K562 (cell line): ENCODE data around the gene OCIAD1. TPM values are rescaled to one million over a fixed set of nuclear protein-coding genes. Genes with fewer than 3 reads are reported as not detected.

Source experiments
- ATF1 ChIP-seq, 2 experiments: fragments of 450-650 bp in 1 of 2; IDR thresholded peaks; 2 replicates each; pipeline ENCODE4 v1.6.1; 2016; ENCODE audit warnings: missing compliant biosample characterization in 1 of 2, missing genetic modification characterization in 1 of 2
- C11orf30 ChIP-seq: fragments of 450-650 bp; IDR thresholded peaks from 2 replicates; pipeline ENCODE4 v1.6.1; 2016; ENCODE audit warnings: low read depth, mild to moderate bottlenecking
- CBFA2T3 ChIP-seq: fragments of 450-650 bp; IDR thresholded peaks from 2 replicates; pipeline ENCODE4 v1.6.1; 2017
- CBX3 ChIP-seq, 2 experiments: IDR thresholded peaks; 1 replicate in 1 of 2; 2 replicates in 1 of 2; pipeline ENCODE4 v1.6.1; 2012; ENCODE audit warnings: inconsistent platforms in 2 of 2, low read length in 2 of 2, borderline replicate concordance in 1 of 2, control low read depth in 1 of 2
- DPF2 ChIP-seq: fragments of 450-650 bp; IDR thresholded peaks from 2 replicates; pipeline ENCODE4 v1.6.1; 2016
- EP300 ChIP-seq: IDR thresholded peaks from 2 replicates; pipeline ENCODE4 v1.6.1; 2012; ENCODE audit warnings: low read length, improper control_type of control experiment
- ESRRB ChIP-seq: fragments of 250-450 bp; sonication (Bioruptor Pico); IDR thresholded peaks from 2 replicates; pipeline ENCODE4 v1.5.0; 2020; ENCODE audit warnings: mild to moderate bottlenecking, moderate library complexity, borderline replicate concordance
- FOS ChIP-seq: IDR thresholded peaks from 3 replicates; pipeline ENCODE4 v1.6.1; 2011; ENCODE audit not compliant: insufficient read length; ENCODE audit errors: extremely low read depth
- MAFG ChIP-seq: fragments of 450-650 bp; conservative IDR thresholded peaks from 2 replicates; pipeline ENCODE4 v1.6.1; 2016; ENCODE audit warnings: missing genetic modification characterization, missing compliant biosample characterization
- MEF2A ChIP-seq: IDR thresholded peaks from 2 replicates; pipeline ENCODE4 v1.6.1; 2011; ENCODE audit warnings: low read depth, mild to moderate bottlenecking, low read length, moderate library complexity; ENCODE audit not compliant: control insufficient read depth
- NFE2L1 ChIP-seq: fragments of 450-650 bp; IDR thresholded peaks from 2 replicates; pipeline ENCODE4 v1.6.1; 2016; ENCODE audit warnings: missing genetic modification characterization, low read depth, mild to moderate bottlenecking, missing compliant biosample characterization, moderate library complexity, borderline replicate concordance
- RBFOX2 ChIP-seq: fragments of 200-400 bp; formaldehyde crosslinking; IDR thresholded peaks from 2 replicates; pipeline ENCODE4 v1.6.1; 2017; ENCODE audit warnings: low read depth, mild to moderate bottlenecking, low read length, moderate library complexity
- SMARCE1 ChIP-seq: fragments of 450-650 bp; IDR thresholded peaks from 2 replicates; pipeline ENCODE4 v1.7.1; 2016; ENCODE audit warnings: mild to moderate bottlenecking
- TAF9B ChIP-seq: fragments of 450-650 bp; IDR thresholded peaks from 2 replicates; pipeline ENCODE4 v1.6.1; 2018; ENCODE audit warnings: mild to moderate bottlenecking; ENCODE audit not compliant: partially characterized antibody
- XRCC3 ChIP-seq: fragments of 450-650 bp; IDR thresholded peaks from 2 replicates; pipeline ENCODE4 v1.6.1; 2017; ENCODE audit warnings: mild to moderate bottlenecking, moderate library complexity
- ZNF316 ChIP-seq: fragments of 450-650 bp; IDR thresholded peaks from 2 replicates; pipeline ENCODE4 v1.6.1; 2016
- ZNF449 ChIP-seq: fragments of 250-450 bp; sonication (Bioruptor Pico); IDR thresholded peaks from 2 replicates; pipeline ENCODE4 v1.8.0; 2022; ENCODE audit warnings: moderate library complexity, mild to moderate bottlenecking, inconsistent platforms
- ZNF696 ChIP-seq: fragments of 250-450 bp; sonication (Bioruptor Pico); conservative IDR thresholded peaks from 2 replicates; pipeline ENCODE4 v1.4.0; 2020; ENCODE audit warnings: mild to moderate bottlenecking, moderate library complexity
- polyA plus RNA-seq, 8 experiments: library from polyadenylated mRNA; depleted of rRNA in 4 of 8; stranded (reverse) in 5 of 8; unstranded in 3 of 8; fragments of >200 nt; fragmentation: Nextera tagmentation in 2 of 8; fragmentation: Illumina TruSeq in 1 of 8; extraction: Ambion mirVana in 2 of 8; extraction: Trizol in 1 of 8; gene quantifications; 2 replicates each; pipeline versions ENCODE4 v1.2.1 to v1.2.3, GENCODE V29; 2011 to 2014; ENCODE audit warnings: inconsistent platforms in 1 of 8, missing spikeins in 1 of 8
- total RNA-seq, 7 experiments: library from RNA; depleted of rRNA in 6 of 7; stranded (reverse); fragments of >200 nt in 6 of 7; fragmentation: Illumina TruSeq in 2 of 7; extraction: Trizol in 2 of 7; gene quantifications; 2 replicates each; pipeline versions ENCODE4 v1.2.1 to v1.2.3, GENCODE V29; 2011 to 2021; ENCODE audit warnings: low replicate concordance in 1 of 7
- TF ChIP-seq, protein P1 (sequence below): fragments of 200-800 bp; sonication (Bioruptor generic); IDR thresholded peaks from 2 replicates; pipeline ENCODE4 v1.6.1; 2016; ENCODE audit warnings: missing genetic modification characterization, missing compliant biosample characterization

The OCIAD1 gene
- total and polyA plus RNA-seq, 9 of the 15 experiments (the other 6 are each of a cell fraction or from before 2014, with no cell fraction given), result 99.0 to 358 (median 196) TPM

GRCh38 chr4:48898733-48899431 lies 68.0 kb downstream of the OCIAD1 start (continued):
- TF ChIP-seq, protein P1, sequence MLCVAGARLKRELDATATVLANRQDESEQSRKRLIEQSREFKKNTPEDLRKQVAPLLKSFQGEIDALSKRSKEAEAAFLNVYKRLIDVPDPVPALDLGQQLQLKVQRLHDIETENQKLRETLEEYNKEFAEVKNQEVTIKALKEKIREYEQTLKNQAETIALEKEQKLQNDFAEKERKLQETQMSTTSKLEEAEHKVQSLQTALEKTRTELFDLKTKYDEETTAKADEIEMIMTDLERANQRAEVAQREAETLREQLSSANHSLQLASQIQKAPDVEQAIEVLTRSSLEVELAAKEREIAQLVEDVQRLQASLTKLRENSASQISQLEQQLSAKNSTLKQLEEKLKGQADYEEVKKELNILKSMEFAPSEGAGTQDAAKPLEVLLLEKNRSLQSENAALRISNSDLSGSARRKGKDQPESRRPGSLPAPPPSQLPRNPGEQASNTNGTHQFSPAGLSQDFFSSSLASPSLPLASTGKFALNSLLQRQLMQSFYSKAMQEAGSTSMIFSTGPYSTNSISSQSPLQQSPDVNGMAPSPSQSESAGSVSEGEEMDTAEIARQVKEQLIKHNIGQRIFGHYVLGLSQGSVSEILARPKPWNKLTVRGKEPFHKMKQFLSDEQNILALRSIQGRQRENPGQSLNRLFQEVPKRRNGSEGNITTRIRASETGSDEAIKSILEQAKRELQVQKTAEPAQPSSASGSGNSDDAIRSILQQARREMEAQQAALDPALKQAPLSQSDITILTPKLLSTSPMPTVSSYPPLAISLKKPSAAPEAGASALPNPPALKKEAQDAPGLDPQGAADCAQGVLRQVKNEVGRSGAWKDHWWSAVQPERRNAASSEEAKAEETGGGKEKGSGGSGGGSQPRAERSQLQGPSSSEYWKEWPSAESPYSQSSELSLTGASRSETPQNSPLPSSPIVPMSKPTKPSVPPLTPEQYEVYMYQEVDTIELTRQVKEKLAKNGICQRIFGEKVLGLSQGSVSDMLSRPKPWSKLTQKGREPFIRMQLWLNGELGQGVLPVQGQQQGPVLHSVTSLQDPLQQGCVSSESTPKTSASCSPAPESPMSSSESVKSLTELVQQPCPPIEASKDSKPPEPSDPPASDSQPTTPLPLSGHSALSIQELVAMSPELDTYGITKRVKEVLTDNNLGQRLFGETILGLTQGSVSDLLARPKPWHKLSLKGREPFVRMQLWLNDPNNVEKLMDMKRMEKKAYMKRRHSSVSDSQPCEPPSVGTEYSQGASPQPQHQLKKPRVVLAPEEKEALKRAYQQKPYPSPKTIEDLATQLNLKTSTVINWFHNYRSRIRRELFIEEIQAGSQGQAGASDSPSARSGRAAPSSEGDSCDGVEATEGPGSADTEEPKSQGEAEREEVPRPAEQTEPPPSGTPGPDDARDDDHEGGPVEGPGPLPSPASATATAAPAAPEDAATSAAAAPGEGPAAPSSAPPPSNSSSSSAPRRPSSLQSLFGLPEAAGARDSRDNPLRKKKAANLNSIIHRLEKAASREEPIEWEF, result peak; percentile 83; the same call in 1 of the 2 replicates
- TF ChIP-seq XRCC3, result no peak
- TF ChIP-seq ZNF696 (CRISPR knock-in tag), result no peak
- peak; percentile 79 for TF ChIP-seq DPF2
- TF ChIP-seq RBFOX2, result 0 out of 2 replicates have a peak, but pooled peaks have one; percentile 23
- no peak for TF ChIP-seq MEF2A
- peak; percentile 67; the same call in 1 of the 2 replicates for TF ChIP-seq SMARCE1
- TF ChIP-seq ZNF449 (CRISPR knock-in tag), result no peak
- TF ChIP-seq CBFA2T3, result peak; percentile 15; the same call in 1 of the 2 replicates
- no peak for TF ChIP-seq CBX3 (IDR thresholded peaks at IDR 0.05; ENCODE audit: borderline replicate concordance in 1 of 2, low read length in 2 of 2)
- no peak for TF ChIP-seq ATF1 (CRISPR knock-in tag; IDR thresholded peaks at IDR 0.05)
- no peak for TF ChIP-seq ATF1 (tag; IDR thresholded peaks at IDR 0.05)
- peak; percentile 89 for TF ChIP-seq C11orf30
- TF ChIP-seq ZNF316, result peak; percentile 91
- TF ChIP-seq NFE2L1 (tag), result peak; percentile 83
- no peak for TF ChIP-seq ESRRB (CRISPR knock-in tag)
- peak; percentile 95 for TF ChIP-seq MAFG (tag)
- TF ChIP-seq TAF9B, result peak; percentile 25
- TF ChIP-seq FOS, result no peak
- peak; percentile 38; the same call in 1 of the 2 replicates for TF ChIP-seq EP300
